GM06990 (cell line): ENCODE measurements around the gene MTHFD2L.

Source experiments
- DNase-seq: peaks from one replicate; pipeline ENCODE4 v3.0.0-alpha.2; 2011; ENCODE audit not compliant: insufficient read length; ENCODE audit errors: extremely low read depth
- H3K27me3 ChIP-seq: replicated peaks from 2 replicates; pipeline ENCODE4 v1.6.0; 2011; ENCODE audit warnings: low read length; ENCODE audit not compliant: control insufficient read depth, insufficient read depth
- H3K36me3 ChIP-seq: 2 replicates; pipeline ENCODE4 v1.5.1; 2011; ENCODE audit warnings: low read length; ENCODE audit not compliant: control insufficient read depth, insufficient read depth
- H3K4me3 ChIP-seq: replicated peaks from 2 replicates; pipeline ENCODE4 v1.5.1; 2011; ENCODE audit warnings: low read depth, mild to moderate bottlenecking, control low read depth, low read length
- TF ChIP-seq, protein P1 (sequence below): IDR thresholded peaks from 2 replicates; pipeline ENCODE4 v1.5.1; 2011; ENCODE audit warnings: low read length, control low read depth, mild to moderate bottlenecking, inconsistent platforms; ENCODE audit not compliant: insufficient read depth, poor library complexity, severe bottlenecking

MTHFD2L gene

DNA sequence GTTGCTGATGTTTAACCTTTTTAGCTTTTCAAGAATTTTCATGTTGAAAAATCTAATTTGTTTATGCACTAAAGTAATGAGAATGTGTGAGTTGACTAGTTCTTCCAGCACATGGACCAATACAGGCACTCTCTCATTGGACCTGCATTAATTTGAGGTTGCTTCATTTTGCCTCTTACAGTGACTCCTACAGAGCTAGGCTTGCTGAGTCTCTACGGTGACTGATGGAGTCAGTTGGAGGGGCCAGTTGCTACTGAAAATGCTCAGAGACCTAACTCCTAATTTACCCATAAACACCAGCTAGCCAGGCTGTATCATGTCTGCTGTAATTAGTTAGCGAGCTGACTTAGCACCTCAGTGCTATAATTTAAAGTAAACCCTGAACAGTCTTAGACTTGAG lies 10.9 kb downstream of the MTHFD2L start:
- TF ChIP-seq, protein P1, sequence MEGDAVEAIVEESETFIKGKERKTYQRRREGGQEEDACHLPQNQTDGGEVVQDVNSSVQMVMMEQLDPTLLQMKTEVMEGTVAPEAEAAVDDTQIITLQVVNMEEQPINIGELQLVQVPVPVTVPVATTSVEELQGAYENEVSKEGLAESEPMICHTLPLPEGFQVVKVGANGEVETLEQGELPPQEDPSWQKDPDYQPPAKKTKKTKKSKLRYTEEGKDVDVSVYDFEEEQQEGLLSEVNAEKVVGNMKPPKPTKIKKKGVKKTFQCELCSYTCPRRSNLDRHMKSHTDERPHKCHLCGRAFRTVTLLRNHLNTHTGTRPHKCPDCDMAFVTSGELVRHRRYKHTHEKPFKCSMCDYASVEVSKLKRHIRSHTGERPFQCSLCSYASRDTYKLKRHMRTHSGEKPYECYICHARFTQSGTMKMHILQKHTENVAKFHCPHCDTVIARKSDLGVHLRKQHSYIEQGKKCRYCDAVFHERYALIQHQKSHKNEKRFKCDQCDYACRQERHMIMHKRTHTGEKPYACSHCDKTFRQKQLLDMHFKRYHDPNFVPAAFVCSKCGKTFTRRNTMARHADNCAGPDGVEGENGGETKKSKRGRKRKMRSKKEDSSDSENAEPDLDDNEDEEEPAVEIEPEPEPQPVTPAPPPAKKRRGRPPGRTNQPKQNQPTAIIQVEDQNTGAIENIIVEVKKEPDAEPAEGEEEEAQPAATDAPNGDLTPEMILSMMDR = no peak
- H3K4me3 ChIP-seq = no peak overlapping the region
- DNase-seq = no peak
- peaks cover 2% of the 10 kb centered on the region for H3K36me3 ChIP-seq
- H3K27me3 ChIP-seq = no peaks in the 10 kb centered on the region

DNA sequence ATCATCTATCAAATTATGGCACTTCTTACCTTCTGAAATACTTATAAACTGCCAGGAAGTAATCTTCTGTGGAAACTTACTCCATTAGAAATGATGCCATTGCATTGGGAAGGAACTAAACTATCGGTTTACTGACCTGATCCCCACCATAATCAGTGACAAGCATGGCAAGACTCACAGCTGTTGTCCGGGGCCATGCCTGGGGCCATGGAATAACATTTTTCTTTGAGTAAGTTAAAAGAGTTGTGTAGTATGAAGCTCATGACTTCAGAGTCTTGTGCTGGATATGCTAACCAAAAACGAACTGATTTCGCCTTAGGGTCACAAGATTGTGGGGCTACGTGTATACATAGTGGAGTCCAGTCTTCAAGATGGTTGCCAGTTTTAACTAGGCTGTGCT lies 15.4 kb downstream of the MTHFD2L start:
- no peak overlapping the region for H3K4me3 ChIP-seq
- no peaks in the 10 kb centered on the region for H3K36me3 ChIP-seq
- TF ChIP-seq, protein P1 = no peak
- no peaks in the 10 kb centered on the region for H3K27me3 ChIP-seq
- no peak for DNase-seq

DNA sequence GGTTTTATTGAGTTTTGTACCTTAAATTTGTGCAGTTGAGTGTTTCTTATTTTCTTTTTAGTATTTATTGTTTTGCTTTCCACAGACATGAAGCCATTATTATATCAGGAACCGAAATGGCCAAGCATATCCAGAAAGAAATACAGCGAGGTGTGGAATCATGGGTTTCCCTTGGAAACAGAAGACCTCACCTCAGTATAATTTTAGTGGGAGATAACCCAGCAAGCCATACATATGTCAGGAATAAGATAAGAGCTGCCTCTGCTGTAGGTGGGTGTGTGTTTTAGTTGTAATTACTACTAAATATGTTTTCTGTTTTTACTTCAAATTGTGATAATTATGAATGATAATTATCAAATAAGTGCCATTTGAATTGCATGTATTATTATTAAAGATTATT lies 16.5 kb downstream of the MTHFD2L start:
- no peaks in the 10 kb centered on the region for H3K27me3 ChIP-seq
- no peak for DNase-seq
- H3K4me3 ChIP-seq = no peak overlapping the region
- no peaks in the 10 kb centered on the region for H3K36me3 ChIP-seq
- TF ChIP-seq, protein P1 = no peak

DNA sequence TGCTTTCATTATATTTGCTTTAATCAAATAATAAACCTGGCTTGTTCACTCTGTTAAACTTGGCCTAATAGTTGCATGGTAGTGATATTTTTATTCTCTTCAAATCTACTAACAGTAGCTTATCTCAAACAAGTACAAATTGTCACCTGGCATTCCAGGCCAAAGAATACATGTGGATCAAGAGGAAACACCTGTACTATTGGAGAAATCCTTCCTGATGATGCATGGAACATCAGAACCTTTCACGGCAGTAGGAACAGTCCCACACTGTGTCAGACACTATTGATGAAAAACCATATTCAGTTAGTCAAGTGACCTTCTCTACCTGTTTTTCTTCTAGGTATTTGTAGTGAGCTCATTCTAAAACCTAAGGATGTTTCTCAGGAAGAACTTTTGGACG lies 17.0 kb downstream of the MTHFD2L start:
- no peaks in the 10 kb centered on the region for H3K27me3 ChIP-seq
- TF ChIP-seq, protein P1 = no peak
- DNase-seq = no peak
- H3K4me3 ChIP-seq = no peak overlapping the region
- H3K36me3 ChIP-seq = no peaks in the 10 kb centered on the region

DNA sequence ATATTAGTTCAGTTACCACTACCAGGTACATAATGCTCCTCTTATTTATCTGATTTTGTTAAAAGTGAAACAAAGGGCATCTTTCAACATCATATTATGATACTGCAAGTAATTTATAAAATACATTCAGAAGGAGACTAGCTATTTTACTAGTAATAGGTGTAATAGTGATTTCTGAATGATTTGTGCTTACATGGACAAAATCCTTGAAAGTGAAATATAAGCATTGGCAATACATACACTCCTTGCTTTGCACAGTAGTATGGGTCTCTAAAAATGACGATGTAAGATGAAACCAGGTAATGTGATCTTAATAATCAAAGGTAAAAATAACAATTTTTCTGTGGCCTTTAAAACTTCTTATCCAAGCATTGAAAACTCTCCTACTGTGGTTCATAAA lies 17.5 kb downstream of the MTHFD2L start:
- no peaks in the 10 kb centered on the region for H3K27me3 ChIP-seq
- DNase-seq = no peak
- H3K4me3 ChIP-seq = no peak overlapping the region
- no peaks in the 10 kb centered on the region for H3K36me3 ChIP-seq
- TF ChIP-seq, protein P1 = no peak

DNA sequence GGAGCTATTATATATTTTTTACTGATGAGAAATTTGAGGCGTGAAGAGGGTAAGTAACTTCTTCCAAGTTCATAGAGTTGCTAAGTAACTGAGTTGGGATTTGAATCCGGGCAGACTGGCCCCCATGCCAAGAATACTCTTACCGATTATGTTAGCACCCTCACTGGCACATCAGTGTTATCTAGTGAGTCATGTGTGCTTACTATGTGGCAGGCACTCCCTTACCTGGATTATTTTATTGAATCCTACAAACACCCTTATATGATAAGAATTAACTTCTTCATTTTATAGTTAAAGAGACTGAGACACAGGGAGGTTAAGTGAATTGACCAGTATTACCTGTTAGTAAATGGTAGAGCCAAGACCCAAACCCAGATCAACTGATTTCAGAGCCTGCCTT lies 20.9 kb downstream of the MTHFD2L start:
- Histone ChIP-seq H3K36me3 (no peaks in the 10 kb centered on the region), H3K27me3 (no peaks in the 10 kb centered on the region), H3K4me3 (no peak overlapping the region)
- no peak for DNase-seq
- TF ChIP-seq, protein P1 = no peak
